Retinal pigment epithelial cell (primary cell): ENCODE data around the gene MUS81.

Source experiments
- DNase-seq: peaks from one replicate; pipeline ENCODE4 v3.0.0-alpha.2; 2010; ENCODE audit warnings: low read depth
- H3K4me3 ChIP-seq: 2 replicates; pipeline ENCODE4 v1.5.1; 2011; ENCODE audit warnings: mild to moderate bottlenecking, low read length, control low read depth, moderate library complexity
- CTCF ChIP-seq: conservative IDR thresholded peaks from 2 replicates; pipeline ENCODE4 v1.5.1; 2011; ENCODE audit warnings: low read depth, low read length, control low read depth, inconsistent platforms

Gene MUS81

DNA sequence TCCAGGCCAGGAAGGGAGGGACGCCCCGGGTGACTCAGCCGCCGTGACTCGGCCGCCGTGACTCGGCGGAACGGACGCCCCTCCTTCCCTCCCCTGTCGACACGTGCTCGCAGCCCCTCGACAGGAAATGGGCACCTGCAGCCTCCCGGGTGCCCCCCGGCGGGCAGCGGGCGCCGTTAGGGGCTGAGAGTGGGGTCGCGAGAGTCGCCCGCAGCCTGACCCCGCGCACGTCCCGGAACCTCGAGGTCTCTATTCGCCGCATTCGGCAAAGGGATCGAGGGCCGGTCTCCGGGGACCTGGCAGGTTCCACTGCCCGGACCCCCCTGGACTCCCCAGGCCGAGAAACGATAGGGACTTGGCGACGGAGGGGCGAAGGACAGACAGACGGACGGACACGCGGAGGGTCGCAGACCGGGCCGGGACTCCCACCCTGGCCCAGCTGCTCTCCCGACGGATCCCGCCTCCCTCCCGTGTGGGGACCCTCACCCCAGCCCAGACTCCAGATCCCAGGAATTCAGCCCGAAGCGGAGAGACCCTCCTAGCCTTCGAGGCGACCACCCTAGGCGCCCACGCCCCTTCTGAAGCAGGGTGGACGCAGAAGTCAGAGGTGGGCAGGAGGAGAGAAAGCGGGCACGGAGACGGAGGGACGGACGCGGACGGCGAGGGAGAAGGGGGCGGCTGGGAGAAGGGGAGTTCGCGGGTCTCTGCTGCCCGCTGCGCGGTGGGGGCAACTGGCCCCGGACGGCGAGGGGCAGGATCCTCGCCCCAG is 39.3 kb downstream of the MUS81 start:
- DNase-seq, result no peak
- peak overlapping the region; percentile 88 for H3K4me3 ChIP-seq
- no peak for TF ChIP-seq CTCF

DNA sequence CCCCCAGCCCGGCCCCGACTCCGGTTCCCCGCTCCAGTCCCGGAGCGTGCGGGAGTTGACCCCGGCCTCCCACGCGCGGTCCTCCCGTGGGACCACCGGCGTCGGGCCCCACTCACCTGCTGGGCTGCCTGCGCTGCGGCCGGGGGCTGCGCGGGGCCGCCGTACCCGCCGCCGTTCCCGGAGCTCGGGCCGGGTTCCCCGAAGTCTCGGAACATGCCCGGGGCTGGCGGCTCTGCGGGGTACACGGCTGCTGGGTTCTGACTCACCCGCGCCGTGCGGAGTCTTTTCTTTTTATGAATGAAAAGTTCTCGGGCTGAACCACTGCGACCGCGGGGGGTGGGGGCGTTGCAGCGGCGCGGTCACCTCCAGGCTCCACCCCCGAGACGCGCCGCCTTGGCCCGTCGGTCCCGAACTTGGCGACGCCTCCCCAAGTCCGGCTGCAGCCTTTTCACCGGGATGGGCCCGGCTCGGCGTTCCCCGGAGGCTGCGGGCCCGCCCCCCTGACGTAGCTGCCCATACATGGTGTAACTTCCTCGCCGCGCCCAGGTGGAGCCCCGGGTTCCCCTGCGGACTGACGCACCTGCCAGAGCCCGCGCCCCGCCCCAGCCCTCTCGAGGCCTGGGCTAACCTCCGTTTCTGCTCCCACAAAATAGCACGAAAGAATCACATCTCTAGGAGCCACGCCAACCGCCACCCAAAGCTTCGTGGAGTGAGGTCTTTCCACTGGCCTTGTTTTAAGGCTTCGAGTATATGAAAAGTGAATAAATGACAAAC is 40.1 kb downstream of the MUS81 start, which contains the start of gene FOSL1:
Gene FOSL1, minus strand, starts transcription at position 264 of the 774 bp plus-strand sequence. Its CDS starts 49 bp downstream, at position 215.
- no peak for TF ChIP-seq CTCF
- peak; percentile 85 for DNase-seq
- H3K4me3 ChIP-seq, result peak within 1 kb of the TSS; percentile 88

DNA sequence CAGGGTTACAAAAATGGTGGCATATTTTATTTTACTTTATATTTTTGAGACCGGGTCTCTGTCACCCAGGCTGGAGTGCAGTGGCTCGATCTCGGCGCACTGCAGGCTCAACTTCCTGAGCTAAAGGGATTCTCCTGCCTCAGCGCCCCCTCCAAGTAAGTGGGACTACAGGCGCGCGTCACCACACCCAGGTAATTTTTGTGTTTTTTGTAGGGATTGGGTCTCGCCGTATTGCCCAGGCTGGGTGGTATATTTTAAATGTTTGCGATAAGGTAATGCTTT is 40.6 kb downstream of the MUS81 start:
- no peak for DNase-seq
- H3K4me3 ChIP-seq, result peak overlapping the region; percentile 88
- TF ChIP-seq CTCF, result no peak

GRCh38 chr11:65903068-65903481 is 42.8 kb downstream of the MUS81 start:
- no peak for DNase-seq

DNA sequence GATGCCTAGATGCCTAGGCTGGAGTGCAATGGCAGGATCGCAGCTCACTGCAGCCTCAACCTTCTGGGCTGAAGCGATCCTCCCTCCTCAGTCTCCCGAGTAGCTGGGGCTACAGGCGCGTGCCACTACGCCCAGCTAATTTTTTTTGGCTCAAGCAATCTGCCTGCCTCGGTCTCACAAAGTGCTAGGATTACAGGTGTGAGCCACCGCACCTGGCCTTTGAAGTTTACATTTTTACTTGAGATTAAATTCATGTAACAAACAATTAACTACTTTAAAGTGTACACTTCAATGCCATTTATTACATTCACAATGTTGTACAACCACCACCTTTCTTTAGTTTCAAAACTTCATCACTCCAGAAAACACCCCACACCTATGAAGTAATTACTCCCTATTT is 43.5 kb downstream of the MUS81 start:
- TF ChIP-seq CTCF, result no peak
- DNase-seq, result no peak
- no peak overlapping the region for H3K4me3 ChIP-seq

More at GRCh38 chr11:65903068-65903481, 42.8 kb downstream of the MUS81 start:
- H3K4me3 ChIP-seq, result no peak overlapping the region
- no peak for TF ChIP-seq CTCF

DNA sequence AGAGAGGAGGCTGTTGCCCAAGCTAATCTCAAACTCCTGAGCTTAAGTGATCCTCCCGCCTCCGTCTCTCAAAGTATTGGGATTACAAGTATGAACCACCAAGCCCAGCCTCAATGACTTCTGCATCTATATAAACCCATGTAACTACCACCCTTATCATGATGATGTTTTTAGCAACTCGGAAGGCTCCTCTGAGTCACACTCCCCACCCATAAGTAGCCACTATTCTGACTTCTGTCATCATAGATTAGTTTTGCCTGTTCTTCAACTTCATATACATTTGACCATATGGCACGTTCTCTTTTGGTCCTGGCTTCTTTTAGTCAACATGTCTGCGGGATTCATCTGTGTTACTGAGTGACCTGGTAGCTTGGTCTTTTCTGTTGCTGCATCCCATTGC is 46.4 kb downstream of the MUS81 start:
- no peak for DNase-seq
- H3K4me3 ChIP-seq, result no peak overlapping the region
- no peak for TF ChIP-seq CTCF

DNA sequence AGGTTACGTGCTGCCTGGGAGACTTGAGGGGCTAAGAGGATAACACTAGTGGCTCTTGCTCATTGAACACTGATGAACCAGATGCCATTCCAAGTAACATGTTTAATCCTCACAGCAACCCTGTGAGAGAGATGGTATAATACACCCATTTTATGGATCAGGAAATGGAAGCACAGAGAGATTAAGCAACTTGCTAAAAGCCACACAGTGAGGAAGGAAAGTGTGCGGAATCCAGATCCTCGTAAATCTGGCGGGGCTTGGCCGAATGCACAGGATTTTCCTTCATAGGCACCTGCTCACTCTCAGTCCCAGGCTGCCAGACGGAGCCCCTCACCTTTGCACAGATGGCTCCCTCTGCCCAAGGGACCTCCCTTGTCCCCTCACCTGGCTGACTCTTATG is 47.6 kb downstream of the MUS81 start:
- DNase-seq, result no peak
- no peak for TF ChIP-seq CTCF
- no peak overlapping the region for H3K4me3 ChIP-seq
